GM10266 (cell line): ENCODE measurements around the gene B4GALT2.

Experiments used
- DNase-seq: peaks from one replicate; pipeline ENCODE4 v3.0.0; 2012; ENCODE audit errors: extremely low spot score
- TF ChIP-seq, protein P1 (sequence below): IDR thresholded peaks from 2 replicates; pipeline ENCODE4 v1.5.1; 2012; ENCODE audit warnings: mild to moderate bottlenecking, low read depth; ENCODE audit not compliant: control insufficient read depth, insufficient read depth; ENCODE audit errors: missing control alignments

The B4GALT2 gene

DNA sequence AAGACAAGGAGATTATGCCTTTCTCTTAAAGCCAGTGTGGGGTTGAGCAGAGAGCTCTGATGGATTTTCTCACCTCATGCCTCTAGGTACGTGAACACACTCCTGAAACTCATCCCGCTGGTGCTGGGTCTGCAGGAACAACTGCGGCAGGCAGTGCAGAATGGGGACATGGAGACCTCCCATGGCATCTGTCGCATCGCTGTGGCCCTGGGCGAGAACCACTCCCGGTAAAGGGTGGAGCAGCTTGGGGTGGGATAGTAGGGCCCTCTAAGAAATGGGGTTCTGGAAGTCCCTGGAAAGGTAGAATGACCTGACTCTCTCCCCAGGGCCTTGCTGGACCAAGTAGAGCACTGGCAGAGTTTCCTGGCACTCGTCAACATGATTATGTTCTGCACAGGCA, 22.8 kb upstream of the B4GALT2 start:
- DNase-seq, result no peak
- TF ChIP-seq, protein P1, sequence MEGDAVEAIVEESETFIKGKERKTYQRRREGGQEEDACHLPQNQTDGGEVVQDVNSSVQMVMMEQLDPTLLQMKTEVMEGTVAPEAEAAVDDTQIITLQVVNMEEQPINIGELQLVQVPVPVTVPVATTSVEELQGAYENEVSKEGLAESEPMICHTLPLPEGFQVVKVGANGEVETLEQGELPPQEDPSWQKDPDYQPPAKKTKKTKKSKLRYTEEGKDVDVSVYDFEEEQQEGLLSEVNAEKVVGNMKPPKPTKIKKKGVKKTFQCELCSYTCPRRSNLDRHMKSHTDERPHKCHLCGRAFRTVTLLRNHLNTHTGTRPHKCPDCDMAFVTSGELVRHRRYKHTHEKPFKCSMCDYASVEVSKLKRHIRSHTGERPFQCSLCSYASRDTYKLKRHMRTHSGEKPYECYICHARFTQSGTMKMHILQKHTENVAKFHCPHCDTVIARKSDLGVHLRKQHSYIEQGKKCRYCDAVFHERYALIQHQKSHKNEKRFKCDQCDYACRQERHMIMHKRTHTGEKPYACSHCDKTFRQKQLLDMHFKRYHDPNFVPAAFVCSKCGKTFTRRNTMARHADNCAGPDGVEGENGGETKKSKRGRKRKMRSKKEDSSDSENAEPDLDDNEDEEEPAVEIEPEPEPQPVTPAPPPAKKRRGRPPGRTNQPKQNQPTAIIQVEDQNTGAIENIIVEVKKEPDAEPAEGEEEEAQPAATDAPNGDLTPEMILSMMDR, result no peak

DNA sequence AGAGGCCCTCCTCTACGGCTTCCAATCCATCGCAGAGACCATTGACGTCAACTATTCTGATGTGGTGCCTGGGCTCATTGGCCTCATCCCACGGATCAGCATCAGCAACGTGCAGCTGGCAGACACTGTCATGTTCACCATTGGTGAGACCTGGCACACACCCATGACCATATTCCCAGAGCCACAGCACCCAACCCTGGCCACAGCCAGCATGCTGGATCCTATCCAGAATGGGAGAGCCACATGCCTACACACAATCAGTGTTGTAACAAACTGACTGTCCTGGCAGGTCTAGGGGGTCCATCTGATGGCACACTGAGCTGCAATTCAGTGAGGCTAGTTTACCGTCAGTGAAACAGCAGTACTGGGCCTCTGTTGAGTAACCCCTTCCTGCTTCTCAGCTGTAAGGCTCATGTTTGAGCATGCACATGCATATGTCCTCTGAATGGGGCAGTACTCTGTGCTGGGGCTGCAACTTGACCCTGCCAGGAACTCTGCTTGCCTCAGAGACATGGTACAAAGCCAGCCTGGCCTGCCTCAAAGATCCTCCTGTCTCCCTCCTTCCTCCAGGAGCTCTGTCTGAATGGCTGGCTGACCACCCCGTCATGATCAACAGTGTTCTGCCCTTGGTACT, 21.5 kb upstream of the B4GALT2 start:
- TF ChIP-seq, protein P1, result no peak

DNA sequence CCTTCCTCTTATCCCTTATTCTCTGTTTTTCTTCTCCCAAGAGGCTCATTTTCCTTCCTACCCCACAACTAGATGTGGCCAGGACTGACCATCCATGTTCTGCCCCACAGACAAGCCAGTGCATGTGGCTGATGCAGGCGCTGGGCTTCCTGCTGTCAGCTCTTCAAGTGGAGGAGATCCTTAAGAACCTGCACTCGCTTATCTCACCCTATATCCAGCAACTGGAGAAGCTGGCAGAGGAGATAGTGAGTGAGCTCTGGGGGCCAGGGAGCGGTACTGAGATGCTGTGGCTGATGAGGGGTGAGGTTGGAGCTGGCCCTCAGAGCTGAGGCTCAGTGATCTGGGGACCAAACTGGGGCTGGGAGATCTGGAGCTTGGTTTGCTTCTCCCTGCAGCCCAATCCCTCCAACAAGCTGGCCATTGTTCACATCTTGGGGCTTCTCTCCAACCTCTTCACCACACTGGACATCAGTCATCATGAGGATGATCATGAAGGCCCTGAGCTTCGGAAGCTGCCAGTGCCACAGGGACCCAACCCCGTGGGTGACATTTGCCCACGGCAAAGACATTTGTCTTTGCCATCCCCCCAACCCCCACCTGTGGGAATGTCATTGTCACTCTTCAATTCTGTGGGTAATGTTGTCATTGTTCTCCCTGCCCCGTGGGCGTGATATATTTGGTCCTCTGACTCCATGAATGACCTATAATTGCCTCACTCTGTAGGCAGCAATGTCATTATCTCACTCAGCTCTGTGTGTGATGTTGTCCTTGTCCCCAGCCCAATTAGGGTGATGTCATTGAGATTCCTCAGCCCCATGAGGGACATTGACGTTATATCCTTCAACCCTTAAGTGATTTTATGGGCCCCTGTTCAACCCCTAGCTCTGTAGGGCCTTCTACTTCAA, 20.4 kb upstream of the B4GALT2 start:
- DNase-seq, result no peak
- TF ChIP-seq, protein P1, result no peak

More for the DNA sequence above, 21.5 kb upstream of the B4GALT2 start:
- no peak for DNase-seq

DNA sequence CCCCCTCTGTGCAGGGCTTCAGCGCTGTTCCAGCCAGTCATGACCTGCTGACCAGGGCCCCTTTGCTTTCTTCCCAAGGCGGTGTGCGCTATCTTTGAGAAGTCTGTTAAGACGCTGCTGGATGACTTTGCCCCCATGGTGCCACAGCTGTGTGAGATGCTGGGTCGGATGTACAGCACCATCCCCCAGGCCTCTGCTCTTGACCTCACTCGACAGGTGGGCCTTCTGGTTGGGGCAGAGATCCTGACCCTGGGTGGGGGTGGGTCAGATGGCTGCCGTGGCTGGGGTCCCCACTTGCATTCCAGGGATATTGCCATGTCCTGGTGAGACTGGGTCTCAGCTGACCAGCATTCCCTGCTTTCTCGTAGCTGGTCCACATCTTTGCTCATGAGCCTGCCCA, 18.2 kb upstream of the B4GALT2 start:
- TF ChIP-seq, protein P1, result no peak
- no peak for DNase-seq

DNA sequence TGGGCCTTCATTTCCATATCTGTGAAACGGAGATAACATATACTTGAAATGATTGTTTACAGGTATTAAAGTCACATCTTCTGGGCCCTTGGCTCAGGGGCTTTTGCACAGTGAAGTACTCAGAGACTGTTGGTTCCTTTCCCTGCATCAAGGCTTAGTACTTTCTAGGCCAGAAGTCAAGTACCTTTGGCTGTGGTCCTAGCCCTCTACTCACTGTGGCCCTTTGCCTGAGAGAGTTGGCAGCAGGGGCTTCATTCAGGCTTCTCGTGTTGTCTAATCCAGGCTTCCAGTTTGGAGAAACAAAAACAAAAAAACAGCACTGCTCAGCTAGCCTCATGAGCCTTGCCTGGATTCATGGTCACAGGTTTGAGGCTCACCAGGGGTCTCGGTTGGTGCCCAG, 17.3 kb upstream of the B4GALT2 start:
- DNase-seq, result no peak
- TF ChIP-seq, protein P1, result no peak

DNA sequence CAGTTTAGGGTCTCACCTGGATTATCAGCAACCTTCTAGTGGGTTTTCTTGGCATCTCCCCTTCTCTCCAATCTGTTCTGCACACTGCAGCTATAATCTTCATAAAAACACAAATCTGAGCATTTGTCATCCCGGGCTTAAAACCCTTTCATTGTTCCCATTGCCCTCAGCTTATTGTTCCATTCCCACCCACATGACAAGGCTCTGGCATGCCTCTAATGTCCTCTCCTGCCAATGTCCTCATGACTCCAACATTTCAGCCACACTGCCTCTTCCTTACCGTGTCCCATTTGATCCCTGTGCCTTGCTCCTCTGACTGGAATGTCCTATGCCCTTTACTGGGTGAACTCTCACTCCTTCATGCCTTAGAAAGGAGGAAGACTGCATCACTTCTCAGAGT, 16.7 kb upstream of the B4GALT2 start:
- TF ChIP-seq, protein P1, result no peak
- DNase-seq, result no peak

DNA sequence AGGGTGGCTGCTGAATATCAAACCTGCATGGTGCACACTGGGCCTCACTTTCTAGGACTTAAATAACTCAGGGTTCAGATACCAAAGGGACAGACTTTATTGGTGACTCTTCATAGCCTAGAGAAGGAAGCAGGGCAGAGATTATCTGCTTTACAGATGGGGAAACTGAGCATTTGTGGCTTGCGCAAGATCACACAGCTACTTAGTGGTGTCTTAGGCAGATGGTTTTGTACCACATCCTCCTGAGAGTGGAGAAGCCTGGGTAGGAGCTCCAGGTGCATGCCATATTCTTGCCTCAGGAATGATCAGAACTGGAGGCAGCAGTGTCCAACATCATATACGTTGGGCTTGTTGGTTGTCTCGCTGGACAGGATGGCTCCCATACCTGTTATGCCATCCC, 16.0 kb upstream of the B4GALT2 start:
- DNase-seq, result no peak
- TF ChIP-seq, protein P1, result no peak
